Stimulated activated CD4-positive, alpha-beta T cell treated with anti-CD3 and anti-CD28 coated beads, Interleukin-2, amount 100 ng/mL, for 24 hours (primary cell): ENCODE results near the gene KAT6B.
"Not testable (repeated sequence)": the region's sequence is repeated elsewhere in the genome, so short reads cannot be mapped to it uniquely, and the experiment has no call there.

Experiments used
- DNase-seq, 2 donors: peaks; one replicate each; pipeline ENCODE4 v3.0.0-alpha.2; 2020

Gene KAT6B

DNA sequence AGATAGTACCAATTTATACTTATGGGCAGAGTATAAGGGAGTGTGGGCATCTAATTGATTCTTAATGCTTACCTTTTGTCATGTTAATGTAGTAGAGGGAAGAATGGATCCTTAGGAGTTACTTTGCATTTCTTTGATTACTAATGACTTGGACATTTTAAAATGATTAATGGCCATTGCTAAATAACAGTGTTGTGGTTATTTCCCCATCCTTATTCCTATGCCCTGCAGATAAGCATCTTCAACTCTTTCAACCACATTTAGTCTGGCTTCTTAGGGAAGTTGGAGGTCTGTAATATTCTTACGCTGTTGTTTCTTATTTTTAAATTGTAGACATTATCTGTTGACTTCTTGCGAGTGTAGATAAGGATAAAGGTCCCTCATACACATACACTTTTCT lies 37.2 kb downstream of the KAT6B start:
- no peak for DNase-seq

DNA sequence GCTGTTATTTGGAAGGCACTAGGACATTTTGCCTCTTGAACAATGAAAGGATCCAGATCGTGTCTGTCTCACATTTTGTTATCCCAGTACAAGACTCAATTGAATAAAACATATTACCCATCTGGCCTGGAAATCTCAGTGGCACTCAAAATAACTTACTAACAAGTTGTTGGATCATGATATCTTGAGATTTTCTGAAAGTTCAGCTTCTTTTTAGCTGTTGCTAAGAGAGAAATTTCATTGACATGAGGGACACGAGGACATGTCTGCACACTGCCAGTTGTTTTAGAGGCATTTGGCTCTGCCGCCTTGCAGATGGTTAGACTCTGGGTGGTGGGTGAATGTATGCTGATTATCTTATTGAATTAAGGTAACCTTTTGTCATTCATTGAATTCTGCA lies 41.0 kb downstream of the KAT6B start:
- DNase-seq = no peak

DNA sequence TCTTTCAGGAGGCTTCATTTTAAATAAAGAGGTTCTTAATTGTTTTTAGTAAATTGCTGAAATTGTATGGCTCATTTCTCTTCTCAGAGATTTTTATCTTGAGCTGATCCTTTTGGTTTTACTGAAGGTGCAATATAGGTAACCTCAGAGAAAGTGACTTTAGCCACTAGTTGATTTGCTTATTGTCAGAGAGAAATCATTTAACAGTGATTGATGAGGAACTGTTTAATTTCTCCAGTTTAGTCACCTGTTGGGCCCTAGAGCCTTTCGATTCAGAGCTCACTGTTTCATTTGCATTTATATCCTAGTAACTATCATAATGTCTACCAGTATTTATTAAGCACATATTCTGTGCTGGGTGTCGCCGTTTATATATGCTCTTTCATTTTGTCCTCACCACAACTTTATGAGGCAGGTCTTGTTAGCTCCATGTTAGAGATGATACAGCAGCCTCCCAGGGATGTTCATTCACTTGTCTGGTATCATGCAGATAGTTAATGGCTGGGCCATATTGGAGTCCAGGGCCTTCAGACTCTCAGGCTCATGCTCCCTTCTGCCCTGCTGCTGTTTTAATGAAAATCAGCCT lies 42.1 kb downstream of the KAT6B start:
- no peak for DNase-seq

DNA sequence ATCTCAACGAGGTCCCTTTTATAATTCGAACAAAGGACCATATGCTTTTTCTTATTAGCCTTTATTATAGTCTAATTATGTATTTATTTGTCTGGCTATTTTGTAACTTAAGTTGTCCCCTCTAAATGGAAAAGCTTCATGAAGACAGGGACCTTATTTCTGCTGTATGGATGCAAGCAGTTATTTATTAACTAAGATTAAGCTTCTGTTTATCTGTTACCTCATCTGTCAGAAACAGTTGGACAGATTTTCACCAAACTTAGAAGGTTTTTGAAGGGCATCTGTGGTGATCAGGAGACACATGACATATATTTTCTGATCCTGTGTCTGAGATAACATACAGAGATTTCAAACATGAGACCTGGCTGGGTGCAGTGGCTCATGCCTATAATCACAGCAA lies 43.2 kb downstream of the KAT6B start:
- no peak for DNase-seq

DNA sequence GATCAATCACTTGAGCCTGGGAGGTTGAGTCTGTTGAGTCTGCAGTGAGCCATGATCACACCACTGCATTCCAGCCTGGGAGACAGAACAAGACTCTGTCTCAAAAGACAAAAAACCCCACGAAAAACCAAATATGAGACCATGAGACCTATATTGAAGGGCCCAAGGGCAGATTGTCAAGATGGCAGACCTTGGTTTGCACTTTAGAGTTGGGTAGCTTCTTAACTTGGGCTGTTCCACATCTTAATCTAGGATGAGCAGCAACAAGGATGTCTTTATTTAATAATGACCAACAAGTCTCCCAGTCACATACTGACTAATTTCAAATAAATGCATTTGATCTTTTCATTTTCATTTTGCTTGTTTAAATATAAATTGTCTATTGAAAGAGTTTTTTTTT lies 43.8 kb downstream of the KAT6B start:
- no peak for DNase-seq

DNA sequence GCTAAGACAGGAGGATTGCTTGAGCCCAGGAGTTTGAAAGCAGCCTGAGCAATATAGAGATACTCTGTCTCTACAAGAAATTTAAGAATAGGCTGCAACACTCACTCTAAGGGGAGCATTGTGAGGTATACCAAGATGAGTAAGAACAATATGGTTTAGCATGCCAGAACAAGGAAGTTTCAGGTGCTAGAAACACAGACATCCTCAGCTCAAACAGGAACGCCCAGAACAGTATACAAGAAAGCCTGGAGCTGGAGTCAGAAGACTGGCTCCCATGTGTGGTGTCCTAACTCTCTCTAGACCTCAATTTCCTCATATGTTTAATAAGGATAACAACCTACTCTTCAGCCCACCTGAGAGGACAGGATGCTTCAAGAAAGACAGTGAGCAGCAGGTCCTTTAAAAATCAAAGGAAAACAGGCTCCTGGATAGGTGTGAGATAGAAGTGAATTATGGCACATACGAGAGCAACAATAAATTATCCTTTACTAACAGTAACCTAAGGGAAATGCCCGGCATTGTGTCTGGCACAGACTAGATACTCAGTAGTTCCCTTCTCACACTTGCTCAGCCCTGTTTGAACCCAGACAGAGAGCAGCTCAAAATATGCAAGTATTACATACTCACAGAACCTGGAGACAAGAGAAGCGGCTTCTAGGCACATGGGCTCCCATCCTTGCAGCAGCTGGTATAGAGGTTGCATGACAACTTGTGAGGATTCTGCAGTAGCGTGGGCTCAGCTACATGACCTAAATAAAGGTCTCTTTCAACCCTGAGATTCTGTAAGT lies 45.4 kb downstream of the KAT6B start:
- DNase-seq = peak in 1 of 2 donors; percentile 21

DNA sequence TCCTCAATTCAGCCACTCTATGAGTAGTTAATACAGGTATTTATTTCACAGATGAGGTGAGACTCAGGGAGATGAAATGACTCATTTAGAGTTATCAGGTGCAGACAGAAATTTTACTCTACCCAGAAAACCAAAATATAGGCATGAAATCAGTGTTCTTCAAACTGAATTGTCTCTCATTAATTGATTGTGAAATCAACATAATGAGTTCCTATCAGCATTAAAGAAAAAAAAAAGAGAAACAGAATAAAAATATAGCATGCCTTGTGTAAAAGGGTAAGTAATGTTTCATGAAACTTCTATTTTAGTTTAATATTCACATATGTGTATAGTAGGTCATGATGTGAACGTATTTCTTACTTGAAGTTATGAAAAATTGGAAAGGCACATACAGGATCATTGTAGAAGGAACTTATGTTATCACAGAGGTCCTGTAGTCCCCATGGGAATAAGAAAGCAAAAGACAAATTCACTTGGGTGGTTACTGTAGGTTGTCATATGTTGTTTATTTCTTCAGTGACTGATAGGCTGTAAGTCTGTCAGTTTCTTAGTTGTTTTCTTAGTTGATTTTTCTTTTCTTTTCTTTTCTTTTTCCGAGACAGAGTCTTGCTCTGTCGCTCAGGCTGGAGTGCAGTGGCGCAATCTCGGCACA lies 47.5 kb downstream of the KAT6B start:
- no peak for DNase-seq

DNA sequence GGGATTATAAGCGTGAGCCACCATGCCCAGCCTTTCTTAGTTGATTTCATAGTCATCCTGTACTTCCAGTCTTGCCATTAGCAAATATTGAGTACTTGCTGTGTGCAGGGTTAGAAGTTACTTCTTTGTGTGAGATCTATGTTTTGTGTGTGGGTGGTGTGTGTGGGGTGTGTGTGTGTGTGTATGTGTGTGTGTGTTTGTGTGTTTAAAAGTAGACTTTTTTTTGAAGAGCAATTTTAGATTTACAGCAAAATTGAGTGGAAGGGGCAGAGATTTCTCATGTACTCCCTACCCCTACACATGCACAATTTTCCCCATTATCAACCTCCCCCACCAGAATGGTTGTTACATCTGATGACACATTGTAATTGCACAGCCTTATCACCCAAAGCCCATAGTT lies 48.2 kb downstream of the KAT6B start:
- no peak for DNase-seq

DNA sequence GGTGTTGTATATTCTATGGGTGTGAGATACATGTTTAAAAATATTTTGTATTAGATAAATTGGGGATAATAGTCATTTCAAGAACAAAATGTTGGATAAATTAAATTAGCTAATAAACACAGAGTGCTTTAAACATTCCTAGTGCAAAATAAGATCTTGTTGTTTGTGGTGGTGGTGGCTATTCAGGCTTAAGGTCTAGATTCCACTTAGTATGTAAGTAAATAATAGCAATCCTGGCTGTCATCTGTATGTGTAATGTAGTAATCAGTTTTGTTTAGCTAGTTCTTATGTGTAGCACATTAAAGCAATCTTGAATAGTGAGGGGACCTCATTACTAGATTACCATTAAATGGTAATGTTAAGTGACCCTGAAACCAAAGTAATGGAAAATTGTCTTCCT lies 48.7 kb downstream of the KAT6B start:
- DNase-seq = no peak

DNA sequence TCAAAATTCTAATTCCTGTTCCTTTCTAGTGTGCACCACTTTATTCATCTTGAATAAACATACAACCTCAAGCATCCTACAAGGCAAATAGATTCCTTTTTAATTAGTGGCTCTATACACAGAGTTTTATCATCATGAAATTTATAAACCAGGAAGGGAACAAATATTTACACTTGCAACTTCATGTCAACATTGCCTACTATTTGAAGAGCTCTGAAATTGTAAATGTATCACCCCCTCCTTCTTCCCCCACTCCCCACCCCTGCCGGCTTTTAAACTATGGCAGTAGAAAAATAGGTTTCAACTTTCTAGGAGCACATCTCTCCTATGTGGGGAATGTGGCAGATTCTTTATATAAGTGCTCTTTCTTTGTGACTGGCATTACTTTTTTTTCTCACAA lies 49.6 kb downstream of the KAT6B start:
- DNase-seq = no peak

DNA sequence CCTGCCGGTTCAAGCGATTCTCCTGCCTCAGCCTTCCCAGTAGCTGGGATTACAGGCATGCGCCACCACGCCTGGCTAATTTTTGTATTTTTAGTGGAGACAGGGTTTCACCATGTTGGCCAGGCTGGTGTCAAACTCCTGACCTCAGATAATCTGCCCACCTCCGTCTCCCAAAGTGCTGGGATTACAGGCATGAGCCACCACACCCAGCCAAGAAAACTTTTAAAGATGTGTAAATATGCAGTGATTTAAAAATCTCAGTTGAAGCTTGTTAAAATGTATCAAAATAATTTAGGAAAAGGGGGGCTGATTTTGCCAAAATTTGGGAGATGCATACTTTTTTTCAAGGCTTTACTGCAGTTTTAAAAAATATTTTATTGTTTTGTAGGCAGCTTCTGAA lies 50.7 kb downstream of the KAT6B start:
- DNase-seq = not testable (repeated sequence)

DNA sequence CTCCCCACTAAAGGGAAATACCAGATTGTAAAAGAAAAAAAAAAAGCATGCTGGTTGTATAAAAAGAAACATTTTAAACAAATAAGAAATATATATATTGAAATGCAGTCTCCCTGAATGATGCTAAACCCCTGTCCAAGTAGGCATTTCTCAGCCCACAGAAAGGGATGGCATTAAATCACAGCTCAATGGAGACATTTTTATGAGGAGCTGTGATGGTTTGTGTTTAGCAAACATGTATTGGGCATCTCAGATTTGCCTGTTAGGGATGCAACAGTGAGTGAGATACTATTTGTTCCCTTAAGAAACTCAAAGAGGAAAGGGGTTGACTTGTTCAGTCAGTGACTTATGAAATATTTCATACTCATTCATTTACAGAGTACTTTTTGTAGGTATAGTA lies 51.5 kb downstream of the KAT6B start:
- DNase-seq = no peak

DNA sequence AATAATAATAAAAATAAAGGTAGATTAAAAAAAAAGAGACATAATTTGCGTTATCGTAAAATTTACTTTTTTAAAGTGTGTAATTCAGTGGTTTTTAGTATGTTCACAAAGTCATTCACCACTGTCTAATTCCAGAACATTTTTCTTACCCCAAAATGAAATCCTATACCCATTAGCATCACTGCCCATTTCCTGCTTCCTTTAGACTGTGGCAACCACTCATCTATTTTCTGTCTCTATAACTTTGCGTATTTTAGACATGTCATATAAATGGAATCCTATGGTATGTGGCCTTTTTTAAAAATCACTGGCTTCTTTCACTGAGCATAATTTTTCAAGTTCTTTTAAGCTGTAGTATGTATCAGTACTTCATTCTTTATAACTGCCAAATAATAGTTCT lies 53.6 kb downstream of the KAT6B start:
- no peak for DNase-seq

DNA sequence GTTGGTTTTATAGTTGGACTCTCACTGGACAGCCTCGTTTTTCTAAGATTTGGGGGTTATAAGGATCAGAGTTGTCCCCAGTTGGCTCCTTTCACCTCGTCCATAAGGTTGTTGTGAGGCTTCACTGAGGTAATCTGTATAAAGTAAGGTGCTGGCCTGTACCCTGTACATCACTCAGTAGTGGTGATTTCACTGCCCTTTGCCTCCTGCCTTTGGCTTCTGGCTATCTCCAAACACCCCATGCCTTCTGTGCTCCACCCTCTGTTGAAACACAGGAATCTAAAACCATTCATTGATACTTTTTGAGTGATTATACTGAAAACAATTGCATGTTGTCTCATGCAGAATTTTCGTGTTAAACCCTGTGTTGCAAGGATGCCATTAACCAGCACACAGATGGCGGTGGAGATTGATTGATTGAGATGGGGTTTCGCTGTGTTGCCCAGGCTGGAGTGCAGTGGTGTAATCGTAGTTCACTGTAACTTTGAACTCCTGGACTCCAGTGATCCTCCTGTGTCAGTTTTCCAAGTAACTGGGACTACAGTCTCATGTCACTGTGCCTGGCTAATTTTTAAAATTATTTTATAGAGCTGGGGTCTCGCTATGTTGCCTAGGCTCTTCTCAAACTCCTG lies 55.0 kb downstream of the KAT6B start:
- no peak for DNase-seq

DNA sequence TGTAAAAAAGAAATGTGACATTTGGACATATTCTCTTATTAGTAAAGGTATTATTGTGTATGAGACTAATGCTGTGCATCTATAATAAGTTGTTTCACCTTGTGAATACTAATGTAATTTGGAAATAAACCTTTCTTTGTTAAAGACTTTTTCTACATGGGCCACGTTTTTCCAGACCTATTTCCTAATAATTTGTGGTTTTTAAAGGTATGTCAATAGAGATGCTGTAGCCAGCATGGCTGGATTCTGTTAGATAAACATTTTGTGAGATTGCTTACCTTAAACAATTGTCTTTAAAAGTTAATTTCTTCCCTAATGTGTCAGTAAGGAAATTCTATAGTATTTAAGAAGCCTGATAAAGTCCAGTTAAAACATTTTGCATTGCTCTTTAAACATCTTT lies 56.0 kb downstream of the KAT6B start:
- no peak for DNase-seq

DNA sequence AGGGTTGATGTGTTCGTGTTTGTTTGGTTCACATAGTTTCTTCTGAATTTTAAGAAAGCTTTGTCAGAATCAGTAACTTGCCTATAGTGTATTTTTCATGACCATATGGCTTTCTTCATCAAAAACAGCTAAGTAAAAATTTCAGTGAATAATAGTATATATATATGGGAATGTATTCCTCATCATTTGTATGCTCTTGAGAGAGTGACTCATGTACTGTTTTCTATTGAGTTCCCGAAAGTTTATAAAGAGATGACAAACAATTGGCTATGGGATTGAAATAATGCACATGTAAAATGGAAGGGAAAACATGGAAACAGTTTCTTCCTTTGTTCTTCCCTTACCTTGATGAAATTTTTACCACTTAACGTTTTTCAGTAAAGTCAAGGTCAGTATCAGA lies 56.4 kb downstream of the KAT6B start:
- no peak for DNase-seq

DNA sequence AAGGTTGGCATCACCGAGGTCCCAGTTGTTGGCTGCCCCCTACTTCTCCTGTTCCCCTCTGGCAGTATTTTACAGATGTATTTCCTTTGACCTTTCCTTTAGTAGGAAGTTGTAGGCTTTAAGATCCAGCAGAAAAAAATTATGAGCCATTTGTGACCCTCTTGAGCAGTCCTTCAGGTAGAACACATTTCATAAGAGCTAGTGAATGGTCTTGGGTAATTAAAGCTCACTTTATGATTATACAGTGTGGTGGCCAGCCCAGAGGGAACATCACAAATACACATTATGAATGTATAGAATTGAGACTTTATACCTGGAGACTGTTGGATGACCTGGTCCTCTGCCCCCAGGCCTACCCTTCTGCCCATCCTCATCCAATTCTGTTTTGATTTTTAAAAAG lies 57.0 kb downstream of the KAT6B start:
- no peak for DNase-seq

DNA sequence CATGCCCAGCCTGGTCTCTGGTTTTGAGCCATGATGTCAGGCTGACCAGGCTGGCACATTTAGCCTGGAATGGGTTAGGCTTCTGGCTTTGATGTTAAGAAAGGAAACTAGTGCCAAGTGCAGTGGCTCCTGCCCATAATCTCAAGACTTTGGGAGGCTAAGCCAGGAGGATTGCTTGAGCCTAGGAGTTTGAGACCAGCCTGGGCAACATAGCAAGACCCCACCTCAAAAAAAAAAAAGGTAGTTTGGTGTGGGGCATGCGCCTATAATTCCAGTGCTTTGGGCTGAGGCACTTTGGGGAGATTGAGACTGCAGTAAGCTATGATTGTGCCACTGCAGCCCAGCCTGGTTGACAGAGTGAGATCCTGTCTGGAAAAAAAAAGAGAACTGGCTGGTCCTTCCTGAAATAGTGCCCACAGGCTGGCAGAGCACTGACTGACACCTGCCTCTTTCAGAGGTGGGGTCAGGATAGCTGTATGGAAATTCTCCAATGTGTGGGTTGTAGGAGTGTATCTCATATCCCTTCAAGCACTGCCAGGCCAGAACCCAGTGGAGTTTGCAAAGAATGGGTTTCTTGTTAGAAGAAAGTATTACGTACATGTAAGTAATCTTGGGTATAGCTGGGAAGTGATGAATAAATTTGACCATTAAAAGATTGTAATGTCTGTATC lies 61.3 kb downstream of the KAT6B start:
- no peak for DNase-seq

DNA sequence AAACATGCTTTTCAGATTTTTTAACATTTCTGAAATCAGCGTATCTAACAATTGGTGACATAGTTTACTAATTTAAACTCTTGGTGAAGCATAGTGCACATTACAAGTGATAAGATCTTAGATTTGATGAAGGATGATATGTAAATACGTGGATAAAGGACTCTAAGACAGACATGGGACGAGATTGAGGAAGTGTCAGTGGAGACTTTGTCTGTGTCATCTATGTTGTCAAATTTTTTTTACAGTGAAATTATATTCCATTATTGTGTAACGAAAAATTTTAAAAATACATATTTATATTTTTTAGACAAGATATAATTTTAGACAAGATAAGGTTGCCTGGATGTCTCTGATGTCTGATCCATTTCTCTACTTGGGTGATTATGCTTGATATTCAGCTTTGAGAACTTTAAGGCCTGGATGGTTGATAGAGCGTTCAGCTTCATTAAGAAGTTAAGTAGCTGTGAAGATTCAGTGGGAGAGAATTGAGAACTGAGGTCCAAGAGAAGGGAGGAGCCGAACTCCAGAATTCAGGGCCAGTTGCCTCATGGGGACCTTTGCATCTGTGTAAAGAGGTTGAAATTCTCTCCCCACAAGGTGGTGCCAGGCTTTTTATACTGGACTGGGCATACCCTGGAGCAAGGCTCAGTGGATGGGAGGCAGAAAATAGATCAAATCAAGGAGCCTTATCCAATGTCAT lies 62.7 kb downstream of the KAT6B start:
- DNase-seq = no peak

DNA sequence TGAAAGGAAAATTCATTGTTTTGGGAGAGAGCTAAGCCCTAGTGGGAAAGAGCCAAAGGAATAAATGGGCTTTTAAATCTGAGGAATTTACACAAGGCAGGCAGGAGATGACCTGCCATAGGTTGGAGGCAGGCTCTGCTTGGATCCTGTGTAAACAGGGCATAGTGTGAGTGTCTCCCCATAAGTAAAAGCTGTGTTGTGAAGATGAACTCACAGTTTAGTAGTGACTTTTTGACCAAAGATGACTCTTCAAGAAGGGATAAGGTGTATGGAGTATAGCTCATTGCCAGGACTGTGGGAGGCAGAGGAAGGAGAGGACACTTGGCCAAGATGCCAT lies 63.2 kb downstream of the KAT6B start:
- no peak for DNase-seq

DNA sequence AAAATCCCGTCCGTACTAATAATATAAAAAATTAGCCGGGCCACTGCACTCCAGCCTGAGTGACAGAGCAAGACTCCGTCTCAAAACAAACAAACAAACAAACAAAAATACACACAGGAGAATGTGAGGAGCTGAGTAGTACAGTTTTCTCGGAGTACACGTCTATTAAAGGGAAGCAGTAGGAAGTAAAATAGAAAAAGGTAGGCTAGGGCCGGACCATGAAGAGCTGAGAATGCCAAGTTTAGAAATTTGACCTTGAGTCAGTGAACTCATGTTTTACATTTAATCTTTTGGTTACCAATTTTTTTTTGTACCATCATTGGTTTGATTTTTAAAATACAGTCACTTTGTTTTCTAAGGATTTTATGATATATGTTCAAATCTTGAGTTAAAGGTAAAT lies 64.1 kb downstream of the KAT6B start:
- DNase-seq = no peak

DNA sequence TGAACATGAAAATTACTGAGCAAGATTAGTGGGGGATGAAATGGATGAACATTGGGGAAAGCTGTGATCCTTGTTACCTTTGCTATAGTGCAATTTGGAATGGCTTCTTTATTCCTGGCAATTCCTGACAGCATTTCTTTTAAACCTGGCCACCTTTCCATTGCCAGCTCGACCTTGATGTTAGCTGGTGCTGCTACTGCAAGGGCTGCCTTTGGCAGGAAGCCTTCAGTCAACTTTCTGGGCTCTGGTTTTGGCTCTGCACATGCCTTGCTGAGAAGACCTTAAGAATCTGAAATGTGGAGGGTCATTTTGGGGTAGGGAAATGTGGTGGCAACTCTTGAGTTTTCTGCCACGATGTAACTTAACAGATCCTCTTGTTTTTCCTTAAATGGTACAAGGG lies 64.7 kb downstream of the KAT6B start:
- DNase-seq = no peak

DNA sequence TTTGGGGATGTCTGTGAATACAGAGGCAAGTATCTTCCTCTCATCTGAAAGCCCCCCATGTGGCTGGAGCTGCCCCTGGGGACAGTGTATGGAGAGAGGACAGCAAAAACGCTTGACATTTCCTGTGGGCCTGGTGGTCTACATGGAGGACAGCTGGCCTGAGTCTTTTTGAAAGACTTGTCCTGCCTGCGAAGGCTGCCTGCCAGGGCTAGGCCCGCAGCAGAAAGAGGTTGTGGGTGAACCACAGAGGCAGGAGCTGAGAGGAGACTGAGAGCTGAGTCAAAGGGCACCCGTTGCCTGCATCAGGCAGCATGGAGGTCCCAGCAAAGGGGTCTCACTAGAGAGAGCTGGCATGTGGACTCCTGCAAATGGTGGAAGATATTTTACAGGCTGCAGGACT lies 66.4 kb downstream of the KAT6B start:
- no peak for DNase-seq
